ENCODE measurements around the gene CHCHD3.
A peak's percentile ranks its signal among the peaks of the same experiment; 100 is the strongest.

The CHCHD3 gene

GRCh38 chr7:133081599-133082389 is at the start of gene CHCHD3:
TSS of gene CHCHD3 (minus strand) at chr7:133082090. CDS start at chr7:133081937, 153 bp downstream.
- peak; percentile 98 for FAIRE-seq

- no peak for FAIRE-seq
Measured at GRCh38 chr7:133130166-133130565, 48.3 kb upstream of the CHCHD3 start.

GRCh38 chr7:133126422-133126821 is 44.5 kb upstream of the CHCHD3 start:
- FAIRE-seq = no peak

- FAIRE-seq = no peak
Measured at GRCh38 chr7:133124974-133125373, 43.1 kb upstream of the CHCHD3 start.

GRCh38 chr7:133121175-133121844 is 39.4 kb upstream of the CHCHD3 start:
- no peak for FAIRE-seq

- FAIRE-seq = no peak
Measured at GRCh38 chr7:133119067-133119466, 37.2 kb upstream of the CHCHD3 start.

GRCh38 chr7:133118261-133118660 is 36.4 kb upstream of the CHCHD3 start:
- no peak for FAIRE-seq

- no peak for FAIRE-seq
Measured at GRCh38 chr7:133117452-133117851, 35.6 kb upstream of the CHCHD3 start.

- FAIRE-seq = no peak
Measured at GRCh38 chr7:133115596-133115995, 33.7 kb upstream of the CHCHD3 start.

- no peak for FAIRE-seq
Measured at GRCh38 chr7:133114519-133114918, 32.6 kb upstream of the CHCHD3 start.

GRCh38 chr7:133112976-133113375 is 31.1 kb upstream of the CHCHD3 start:
- FAIRE-seq = no peak

- no peak for FAIRE-seq
Measured at GRCh38 chr7:133112335-133112734, 30.4 kb upstream of the CHCHD3 start.

GRCh38 chr7:133110312-133110711 is 28.4 kb upstream of the CHCHD3 start:
- FAIRE-seq = no peak

- FAIRE-seq = no peak
Measured at GRCh38 chr7:133109816-133110215, 27.9 kb upstream of the CHCHD3 start.

- no peak for FAIRE-seq
Measured at GRCh38 chr7:133108023-133108422, 26.1 kb upstream of the CHCHD3 start.

- FAIRE-seq = no peak
Measured at GRCh38 chr7:133102276-133103060, 20.6 kb upstream of the CHCHD3 start.

- no peak for FAIRE-seq
Measured at GRCh38 chr7:133099633-133100286, 17.9 kb upstream of the CHCHD3 start.

GRCh38 chr7:133095119-133095671 is 13.3 kb upstream of the CHCHD3 start:
- no peak for FAIRE-seq

- FAIRE-seq = no peak
Measured at GRCh38 chr7:133091943-133092464, 10.1 kb upstream of the CHCHD3 start.

- no peak for FAIRE-seq
Measured at GRCh38 chr7:133082390-133082766, 488 bp upstream of the CHCHD3 start.

- FAIRE-seq = no peak
Measured at GRCh38 chr7:133081119-133081598, 731 bp downstream of the CHCHD3 start.

GRCh38 chr7:133079296-133079695 is 2.6 kb downstream of the CHCHD3 start:
- no peak for FAIRE-seq

Data from G401.6 (cell line).